Esophagus squamous epithelium (tissue), 5 donors: ENCODE measurements around the gene RP9. TPM values are rescaled to one million over a fixed set of nuclear protein-coding genes. Genes with fewer than 3 reads are reported as not detected.

Experiments used
- DNase-seq: peaks from one replicate; lab custom pipeline; 2025; lab: John Stamatoyannopoulos, UW
- H3K27ac ChIP-seq, 4 donors: fragments of 200-600 bp; sonication (generic); one replicate each; pipeline ENCODE4 v1.5.1; 2016 to 2019; ENCODE audit warnings: mild to moderate bottlenecking in 1 of 4
- H3K27me3 ChIP-seq, 4 donors: fragments of 200-600 bp; sonication (generic); 1 replicate in 3 of 4; 2 replicates in 1 of 4; pipeline versions ENCODE4 v1.5.1 to v1.6.0; 2017 to 2021; ENCODE audit warnings: antibody characterized with exemption in 1 of 4
- H3K36me3 ChIP-seq, 3 donors: fragments of 200-600 bp; sonication (generic); one replicate each; pipeline ENCODE4 v1.5.1; 2016 to 2019
- H3K4me1 ChIP-seq, 3 donors: fragments of 200-600 bp; sonication (generic); one replicate each; pipeline ENCODE4 v1.5.1; 2017 to 2019
- H3K4me3 ChIP-seq, 4 donors: fragments of 200-600 bp; sonication (generic); 1 replicate in 3 of 4; 2 replicates in 1 of 4; pipeline ENCODE4 v1.5.1; 2016 to 2019; ENCODE audit warnings: mild to moderate bottlenecking in 2 of 4, moderate library complexity in 1 of 4
- H3K9me3 ChIP-seq, 3 donors: fragments of 200-600 bp; sonication (generic); one replicate each; pipeline ENCODE4 v1.5.1; 2016 to 2019
- CTCF ChIP-seq, 6 experiments: fragments of 450-650 bp in 4 of 6; fragments of 200-600 bp in 2 of 6; sonication (generic) in 2 of 6; IDR thresholded peaks; one replicate each; pipeline ENCODE4 v1.5.1; 2016 to 2019; ENCODE audit warnings: antibody characterized with exemption in 6 of 6, mild to moderate bottlenecking in 4 of 6, moderate library complexity in 4 of 6
- POLR2A ChIP-seq, 4 donors: fragments of 450-650 bp; IDR thresholded peaks; one replicate each; pipeline ENCODE4 v1.6.1; 2017; ENCODE audit warnings: antibody characterized with exemption in 4 of 4, mild to moderate bottlenecking in 4 of 4, moderate library complexity in 3 of 4
- WGBS, 2 donors: methylation state at CpG; one replicate each; pipeline ENCODE4 v1.1.5; 2018; 5-methylcytosine and 5-hydroxymethylcytosine counted together
- intact Hi-C: fragments of 100-400 bp; cut with DNase I; formaldehyde crosslinking; loops from one replicate; pipeline ENCODE4 v1.15.0; 2022
- total RNA-seq, 4 donors: library from RNA; depleted of rRNA; stranded (reverse); fragments of >200 nt; gene quantifications; one replicate each; pipeline ENCODE4 v1.1.0, GENCODE V29; 2016
- donor health status: DM: yes; HTN: yes; CAD: no.

Gene RP9
- total RNA-seq, 4 donors from 2014 or later: 1.5 to 5.9 (median 4.4) TPM

GRCh38 chr7:33152087-33152486, 42.9 kb upstream of the RP9 start:
- Histone ChIP-seq H3K9me3 (no peaks in the 10 kb centered on the region), H3K27ac (no peak overlapping the region), H3K27me3 (no peaks in the 10 kb centered on the region), H3K4me3 (no peak overlapping the region), H3K36me3 (peaks cover 0 to 12% (median 0%) of the 10 kb centered on the region in 3 donors), H3K4me1 (no peaks in the 10 kb centered on the region)
- WGBS, 2 donors: 73 to 81% methylated on average over 3 of the region's 3 CpGs
- DNase-seq: no peak
- intact Hi-C loops: no loop called here
- TF ChIP-seq POLR2A (IDR thresholded peaks at IDR 0.05): no peak
- no peak for TF ChIP-seq CTCF (IDR thresholded peaks at IDR 0.05)

GRCh38 chr7:33145156-33145555, 36.0 kb upstream of the RP9 start:
- DNase-seq: no peak
- Histone ChIP-seq H3K4me3 (no peak overlapping the region), H3K27ac (no peak overlapping the region), H3K27me3 (no peaks in the 10 kb centered on the region), H3K9me3 (peaks cover 0 to 5% (median 0%) of the 10 kb centered on the region in 3 donors), H3K4me1 (no peaks in the 10 kb centered on the region), H3K36me3 (no peaks in the 10 kb centered on the region)
- WGBS, 2 donors: 89 to 90% methylated on average over 5 of the region's 5 CpGs
- TF ChIP-seq CTCF (IDR thresholded peaks at IDR 0.05) (no peak), POLR2A (IDR thresholded peaks at IDR 0.05) (no peak)
- intact Hi-C loops: no loop called here

- 67 to 89% methylated on average over 4 of the region's 4 CpGs for WGBS, 2 donors
- Histone ChIP-seq H3K27me3 (no peaks in the 10 kb centered on the region), H3K36me3 (no peaks in the 10 kb centered on the region), H3K27ac (no peak overlapping the region), H3K4me1 (no peaks in the 10 kb centered on the region), H3K9me3 (peaks cover 0 to 5% (median 0%) of the 10 kb centered on the region in 3 donors), H3K4me3 (no peak overlapping the region)
- TF ChIP-seq POLR2A (IDR thresholded peaks at IDR 0.05): no peak
- no peak for TF ChIP-seq CTCF (IDR thresholded peaks at IDR 0.05)
- intact Hi-C loops: no loop called here
- no peak for DNase-seq
Measured at GRCh38 chr7:33143996-33144718, 35.0 kb upstream of the RP9 start.

GRCh38 chr7:33142585-33142984, 33.4 kb upstream of the RP9 start:
- TF ChIP-seq CTCF (IDR thresholded peaks at IDR 0.05): no peak
- no peak for TF ChIP-seq POLR2A (IDR thresholded peaks at IDR 0.05)
- WGBS, 2 donors: 72 to 96% methylated on average over 1 of the region's 1 CpG
- no peaks in the 10 kb centered on the region for H3K4me1 ChIP-seq
- peaks cover 0 to 5% (median 0%) of the 10 kb centered on the region in 3 donors for H3K9me3 ChIP-seq
- no peak for DNase-seq
- intact Hi-C loops: no loop called here
- H3K36me3 ChIP-seq: no peaks in the 10 kb centered on the region
- no peaks in the 10 kb centered on the region for H3K27me3 ChIP-seq
- H3K4me3 ChIP-seq: no peak overlapping the region
- no peak overlapping the region for H3K27ac ChIP-seq

- intact Hi-C loops: no loop called here
- Histone ChIP-seq H3K9me3 (peaks cover 0 to 5% (median 0%) of the 10 kb centered on the region in 3 donors), H3K27ac (no peak overlapping the region), H3K4me1 (peaks cover 0 to 3% (median 0%) of the 10 kb centered on the region in 3 donors), H3K36me3 (no peaks in the 10 kb centered on the region), H3K27me3 (no peaks in the 10 kb centered on the region), H3K4me3 (no peak overlapping the region)
- TF ChIP-seq CTCF (IDR thresholded peaks at IDR 0.05) (no peak), POLR2A (IDR thresholded peaks at IDR 0.05) (no peak)
- 82 to 91% methylated on average over 3 to 9 of the region's 15 CpGs for WGBS, 2 donors
- DNase-seq: no peak
Measured at GRCh38 chr7:33137103-33137502, 27.9 kb upstream of the RP9 start.
